GM13977 (cell line): ENCODE measurements around the gene PARD3B.

Source experiments
- DNase-seq: peaks from one replicate; pipeline ENCODE4 v3.0.0; 2012; ENCODE audit warnings: low spot score
- in situ Hi-C: fragments of 300-500 bp; cut with MboI; formaldehyde crosslinking; loops from one replicate; pipeline ENCODE4 v1.12.0; 2022; ENCODE audit warnings: low sequenced_read_pairs, low pct_unique_long_range_greater_than_20kb, mixed read lengths, inconsistent platforms; ENCODE audit not compliant: unreplicated experiment
- TF ChIP-seq, protein P1 (sequence below): IDR thresholded peaks from 2 replicates; pipeline ENCODE4 v1.5.1; 2012; ENCODE audit warnings: mild to moderate bottlenecking, control low read depth; ENCODE audit not compliant: insufficient read depth; ENCODE audit errors: extremely low read depth, missing control alignments

Gene PARD3B

DNA sequence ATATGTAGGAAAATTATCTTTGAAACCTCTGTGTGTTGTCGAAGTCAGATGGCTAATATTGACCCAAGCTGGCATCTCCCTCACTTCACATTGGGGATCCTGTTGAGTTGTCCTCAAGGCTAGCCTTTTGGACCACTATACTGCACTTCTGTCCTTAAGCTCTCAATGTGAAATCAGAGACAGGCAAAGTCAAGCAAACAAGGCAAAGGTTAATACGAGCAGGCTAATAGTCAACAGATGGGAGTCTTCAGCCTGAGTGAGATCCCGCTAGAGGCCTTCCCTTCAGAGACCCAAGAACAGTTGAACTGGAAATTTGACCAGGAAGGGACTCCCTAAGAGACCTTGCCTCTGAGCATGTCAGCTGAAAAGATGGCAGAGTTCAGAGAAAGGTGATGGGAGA is 475.4 kb downstream of the PARD3B start:
- TF ChIP-seq, protein P1, sequence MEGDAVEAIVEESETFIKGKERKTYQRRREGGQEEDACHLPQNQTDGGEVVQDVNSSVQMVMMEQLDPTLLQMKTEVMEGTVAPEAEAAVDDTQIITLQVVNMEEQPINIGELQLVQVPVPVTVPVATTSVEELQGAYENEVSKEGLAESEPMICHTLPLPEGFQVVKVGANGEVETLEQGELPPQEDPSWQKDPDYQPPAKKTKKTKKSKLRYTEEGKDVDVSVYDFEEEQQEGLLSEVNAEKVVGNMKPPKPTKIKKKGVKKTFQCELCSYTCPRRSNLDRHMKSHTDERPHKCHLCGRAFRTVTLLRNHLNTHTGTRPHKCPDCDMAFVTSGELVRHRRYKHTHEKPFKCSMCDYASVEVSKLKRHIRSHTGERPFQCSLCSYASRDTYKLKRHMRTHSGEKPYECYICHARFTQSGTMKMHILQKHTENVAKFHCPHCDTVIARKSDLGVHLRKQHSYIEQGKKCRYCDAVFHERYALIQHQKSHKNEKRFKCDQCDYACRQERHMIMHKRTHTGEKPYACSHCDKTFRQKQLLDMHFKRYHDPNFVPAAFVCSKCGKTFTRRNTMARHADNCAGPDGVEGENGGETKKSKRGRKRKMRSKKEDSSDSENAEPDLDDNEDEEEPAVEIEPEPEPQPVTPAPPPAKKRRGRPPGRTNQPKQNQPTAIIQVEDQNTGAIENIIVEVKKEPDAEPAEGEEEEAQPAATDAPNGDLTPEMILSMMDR: no peak
- no peak for DNase-seq
- in situ Hi-C loops: no loop called here

DNA sequence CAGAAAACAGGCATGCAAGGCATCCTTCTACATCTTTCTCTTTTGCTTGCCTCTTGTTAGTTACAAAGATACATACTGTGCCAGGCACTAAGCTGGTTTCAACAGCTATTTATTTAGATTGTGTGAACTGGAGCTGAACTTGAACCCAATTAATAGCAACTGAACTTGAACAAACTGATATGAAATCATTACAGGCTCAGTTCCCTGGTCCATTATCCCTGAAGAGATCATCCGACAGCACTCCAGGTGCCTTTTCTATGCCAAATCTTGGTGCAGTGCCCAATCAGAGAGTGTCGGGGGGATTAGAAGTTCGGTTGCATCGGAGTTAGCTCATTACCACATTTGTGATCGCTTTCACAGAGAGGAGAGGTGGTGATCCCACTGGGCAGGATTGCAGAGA is 477.6 kb downstream of the PARD3B start:
- TF ChIP-seq, protein P1: no peak
- DNase-seq: no peak
- in situ Hi-C loops: no loop called here

DNA sequence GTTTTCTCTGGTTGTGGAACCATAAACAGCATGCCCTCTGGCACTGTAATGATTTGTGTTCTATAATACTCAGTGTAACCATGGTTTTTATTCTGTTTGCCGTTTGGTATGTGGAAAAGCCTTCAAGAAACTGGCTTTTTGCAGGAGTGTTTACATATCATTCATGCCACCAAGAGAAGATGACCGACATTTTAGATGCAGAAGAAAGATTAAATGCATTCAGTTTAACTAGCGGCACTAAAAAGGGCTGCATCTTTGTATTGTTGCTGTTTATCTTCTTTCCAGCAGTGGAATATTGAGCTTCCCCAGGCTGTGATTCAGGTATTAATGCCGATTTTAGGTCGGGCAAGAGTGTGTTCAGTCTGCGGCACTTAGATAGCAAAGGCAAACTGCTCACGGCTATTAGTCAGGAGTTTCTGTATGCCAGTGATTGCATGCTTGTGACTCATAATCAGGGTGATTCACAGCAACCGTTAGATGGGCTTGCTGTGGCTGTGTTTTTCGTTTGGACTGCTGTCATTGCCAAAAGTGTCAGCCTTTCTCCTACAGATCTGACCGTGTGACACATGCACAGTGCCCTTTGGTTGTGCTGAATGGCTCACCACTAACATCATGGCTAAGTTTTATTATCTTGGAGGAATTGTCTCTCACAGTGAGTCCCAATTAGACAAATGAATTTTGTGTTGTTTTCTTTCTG is 479.7 kb downstream of the PARD3B start:
- in situ Hi-C loops: no loop called here
- DNase-seq: no peak
- TF ChIP-seq, protein P1: no peak

DNA sequence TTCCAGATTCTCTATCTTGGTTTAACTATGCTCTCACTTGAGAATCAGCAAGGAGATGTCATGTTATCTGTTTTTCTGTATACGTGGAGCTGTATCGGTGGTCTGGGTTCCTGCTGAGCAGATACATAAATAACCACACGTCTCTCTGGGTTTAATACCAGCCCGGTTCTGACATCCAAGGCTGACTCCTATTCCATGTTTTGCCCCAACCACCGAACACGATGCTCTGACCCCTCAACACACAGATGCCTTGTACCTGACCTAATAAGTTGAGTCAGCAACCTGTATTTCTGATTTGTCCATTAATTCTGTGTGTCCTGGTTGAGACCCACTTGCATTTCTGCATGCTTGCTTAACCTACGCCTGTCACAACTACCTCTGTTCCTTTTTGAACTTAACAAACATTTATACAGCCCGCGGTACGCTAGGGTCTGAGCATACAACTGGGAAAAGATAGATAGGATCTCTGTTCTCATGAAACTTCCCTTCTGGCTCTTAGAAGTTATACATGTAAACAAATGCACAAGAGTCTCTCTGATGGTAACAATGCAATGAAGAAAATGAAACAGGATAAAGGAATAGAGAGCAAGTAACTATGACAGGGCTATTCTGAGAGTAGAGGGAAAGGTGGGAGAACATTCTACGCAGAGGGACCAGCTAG is 480.4 kb downstream of the PARD3B start:
- TF ChIP-seq, protein P1: no peak
- no peak for DNase-seq
- in situ Hi-C loops: no loop called here

DNA sequence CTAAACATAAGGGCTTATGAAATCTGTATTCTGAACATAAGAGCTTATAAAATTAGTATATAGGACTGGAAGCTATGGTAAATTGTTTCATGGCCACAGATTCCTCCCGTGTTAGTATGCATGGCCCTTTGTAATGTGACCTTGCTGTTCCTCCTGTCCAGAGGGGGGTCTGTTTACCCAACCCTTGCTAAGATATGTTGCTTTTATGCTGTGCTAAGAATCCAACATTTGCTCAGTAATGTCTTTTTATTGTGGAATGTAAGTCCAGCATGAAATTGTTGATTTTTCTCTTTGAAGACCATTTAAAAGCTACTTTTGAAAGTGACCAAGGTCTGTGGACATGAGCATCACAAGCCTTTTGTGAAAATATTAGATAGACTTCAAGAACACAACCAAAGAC is 485.4 kb downstream of the PARD3B start:
- no peak for DNase-seq
- in situ Hi-C loops: no loop called here
- TF ChIP-seq, protein P1: no peak

DNA sequence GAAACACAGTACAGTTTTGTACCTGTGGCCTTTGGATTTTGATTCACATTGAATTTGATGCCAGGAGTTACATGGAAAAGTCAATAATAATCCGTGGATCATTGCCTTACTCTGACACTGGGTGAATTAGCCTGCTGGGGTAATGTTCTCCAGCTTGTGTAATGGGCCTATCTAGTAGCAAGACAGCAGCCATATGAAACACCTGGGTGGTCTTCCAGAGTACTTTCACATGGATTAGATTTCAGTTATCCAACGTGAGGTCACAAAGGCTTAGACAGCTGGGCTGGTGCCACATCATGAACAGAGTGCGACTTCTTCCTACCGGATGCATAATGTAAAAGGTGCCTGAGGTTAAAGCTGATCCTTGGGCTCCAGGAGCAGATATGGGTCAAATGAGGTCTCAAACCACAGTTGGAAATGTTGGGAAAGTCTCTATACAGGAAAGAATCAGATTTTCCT is 486.8 kb downstream of the PARD3B start:
- in situ Hi-C loops: no loop called here
- TF ChIP-seq, protein P1: no peak

More for the DNA sequence above, 486.8 kb downstream of the PARD3B start:
- no peak for DNase-seq
